Smooth muscle cell (in vitro differentiated cells): ENCODE measurements around the gene FRS3. TPM values are rescaled to one million over a fixed set of nuclear protein-coding genes. Genes with fewer than 3 reads are reported as not detected.

ENCODE experiments used
- DNase-seq: peaks from one replicate; lab custom pipeline; 2025; ENCODE audit not compliant: unreplicated experiment; lab: John Stamatoyannopoulos, UW
- H2AFZ ChIP-seq: fragments of 200-600 bp; sonication (generic); 2 replicates; pipeline ENCODE4 v1.6.0; 2016; ENCODE audit warnings: antibody characterized with exemption, low read depth, mild to moderate bottlenecking
- H3F3A ChIP-seq: fragments of 200-600 bp; sonication (generic); 2 replicates; pipeline ENCODE4 v1.6.0; 2017; ENCODE audit warnings: antibody characterized with exemption, low read depth
- H3K27ac ChIP-seq: fragments of 200-600 bp; sonication (generic); 2 replicates; pipeline ENCODE4 v1.5.1; 2016; ENCODE audit warnings: low read depth, mild to moderate bottlenecking
- H3K27me3 ChIP-seq: fragments of 200-600 bp; sonication (generic); 2 replicates; pipeline ENCODE4 v1.6.1; 2016; ENCODE audit warnings: low read depth, mild to moderate bottlenecking
- H3K36me3 ChIP-seq: fragments of 200-600 bp; sonication (generic); 2 replicates; pipeline ENCODE4 v1.5.1; 2016; ENCODE audit warnings: low read depth
- H3K4me1 ChIP-seq: fragments of 200-600 bp; sonication (generic); 2 replicates; pipeline ENCODE4 v1.5.1; 2016; ENCODE audit warnings: low read depth
- H3K4me2 ChIP-seq: fragments of 200-600 bp; sonication (generic); 2 replicates; pipeline ENCODE4 v1.6.0; 2016; ENCODE audit warnings: mild to moderate bottlenecking
- H3K4me3 ChIP-seq: fragments of 200-600 bp; sonication (generic); 2 replicates; pipeline ENCODE4 v1.5.1; 2016; ENCODE audit warnings: mild to moderate bottlenecking
- H3K79me2 ChIP-seq: fragments of 200-600 bp; sonication (generic); 2 replicates; pipeline ENCODE4 v1.6.0; 2016; ENCODE audit warnings: low read depth, mild to moderate bottlenecking
- H3K9ac ChIP-seq: fragments of 200-600 bp; sonication (generic); 2 replicates; pipeline ENCODE4 v1.6.0; 2016; ENCODE audit warnings: low read depth
- H3K9me3 ChIP-seq: fragments of 200-600 bp; sonication (generic); replicated peaks from 2 replicates; pipeline ENCODE4 v1.5.1; 2016; ENCODE audit warnings: low read depth
- H4K20me1 ChIP-seq: fragments of 200-600 bp; sonication (generic); 2 replicates; pipeline ENCODE4 v1.6.0; 2016; ENCODE audit warnings: low read depth
- WGBS: methylation state at CpG from one replicate; pipeline ENCODE4 v1.1.7; 2016; ENCODE audit warnings: low lambda C conversion rate; 5-methylcytosine and 5-hydroxymethylcytosine counted together
- polyA plus RNA-seq: library from polyadenylated mRNA; unstranded; fragments of >200 nt; fragmentation: Nextera tagmentation; extraction: Ambion mirVana; gene quantifications from 2 replicates; pipeline ENCODE4 v1.2.1, GENCODE V29; 2016
- total RNA-seq: library from RNA; depleted of rRNA; stranded (reverse); fragments of >200 nt; gene quantifications from 2 replicates; pipeline ENCODE4 v1.2.3, GENCODE V29; 2014
- TF ChIP-seq, protein P1 (sequence below): fragments of 200-600 bp; sonication (generic); IDR thresholded peaks from 2 replicates; pipeline ENCODE4 v1.5.1; 2017; ENCODE audit warnings: borderline replicate concordance, mild to moderate bottlenecking, antibody characterized with exemption; ENCODE audit not compliant: insufficient read depth, poor library complexity, severe bottlenecking

Gene FRS3
- total and polyA plus RNA-seq, 2 experiments from 2014 or later: 3.1 to 6.4 TPM

DNA sequence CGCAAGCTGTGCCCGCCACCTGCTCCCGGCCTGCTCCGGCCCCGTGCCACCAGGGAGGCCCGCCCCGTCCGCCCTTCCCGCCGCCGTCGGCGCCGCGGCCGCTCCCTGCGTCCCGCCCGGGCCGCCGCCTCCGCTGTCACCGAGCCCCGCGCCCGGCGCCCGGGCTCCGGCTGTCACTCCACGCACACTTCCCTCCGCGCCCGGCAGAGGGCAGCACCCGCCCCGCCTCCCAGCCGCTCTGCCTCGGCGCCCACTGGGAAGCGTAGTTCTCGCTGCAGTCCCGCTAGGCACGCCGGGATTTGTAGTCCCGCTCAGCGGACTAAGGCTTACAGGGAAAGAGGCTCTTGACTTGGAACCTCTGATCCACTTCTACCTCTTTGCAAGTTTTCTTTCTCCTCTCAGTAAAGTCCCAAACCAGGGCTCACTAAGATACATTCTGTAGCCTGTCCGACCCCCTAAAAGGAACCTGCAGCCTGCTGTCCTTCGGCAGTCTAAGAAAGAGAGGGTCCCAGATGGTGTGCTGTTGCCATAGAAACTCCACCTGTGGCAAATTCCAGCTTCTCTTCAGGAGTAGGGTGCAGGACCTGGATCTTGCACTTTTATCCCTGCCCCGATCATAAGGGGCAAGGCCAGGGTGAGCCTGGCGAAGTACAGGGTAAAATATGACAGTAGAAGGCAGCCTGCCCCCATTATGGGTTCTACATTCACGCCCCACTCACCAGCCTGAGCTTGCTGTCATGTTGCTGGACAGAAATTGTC lies 44.1 kb downstream of the FRS3 start, which contains the start of gene TFEB:
Gene TFEB (minus strand): TSS at position 182 of the 759 bp plus-strand sequence. CDS start 44,395 bp downstream, outside the sequence.
- H3K9ac ChIP-seq: peak within 1 kb of the TSS; percentile 60
- TF ChIP-seq, protein P1, sequence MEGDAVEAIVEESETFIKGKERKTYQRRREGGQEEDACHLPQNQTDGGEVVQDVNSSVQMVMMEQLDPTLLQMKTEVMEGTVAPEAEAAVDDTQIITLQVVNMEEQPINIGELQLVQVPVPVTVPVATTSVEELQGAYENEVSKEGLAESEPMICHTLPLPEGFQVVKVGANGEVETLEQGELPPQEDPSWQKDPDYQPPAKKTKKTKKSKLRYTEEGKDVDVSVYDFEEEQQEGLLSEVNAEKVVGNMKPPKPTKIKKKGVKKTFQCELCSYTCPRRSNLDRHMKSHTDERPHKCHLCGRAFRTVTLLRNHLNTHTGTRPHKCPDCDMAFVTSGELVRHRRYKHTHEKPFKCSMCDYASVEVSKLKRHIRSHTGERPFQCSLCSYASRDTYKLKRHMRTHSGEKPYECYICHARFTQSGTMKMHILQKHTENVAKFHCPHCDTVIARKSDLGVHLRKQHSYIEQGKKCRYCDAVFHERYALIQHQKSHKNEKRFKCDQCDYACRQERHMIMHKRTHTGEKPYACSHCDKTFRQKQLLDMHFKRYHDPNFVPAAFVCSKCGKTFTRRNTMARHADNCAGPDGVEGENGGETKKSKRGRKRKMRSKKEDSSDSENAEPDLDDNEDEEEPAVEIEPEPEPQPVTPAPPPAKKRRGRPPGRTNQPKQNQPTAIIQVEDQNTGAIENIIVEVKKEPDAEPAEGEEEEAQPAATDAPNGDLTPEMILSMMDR: peak; percentile 85
- H3K4me2 ChIP-seq: peak within 1 kb of the TSS; percentile 89
- no peaks in the 10 kb centered on the region for H3K36me3 ChIP-seq
- peaks cover 13% of the 10 kb centered on the region for H3K79me2 ChIP-seq
- peak within 1 kb of the TSS; percentile 86 for H3K4me3 ChIP-seq
- no peaks in the 10 kb centered on the region for H3K27me3 ChIP-seq
- no peak within 1 kb of the TSS for H3K27ac ChIP-seq
- H4K20me1 ChIP-seq: peaks cover 5% of the 10 kb centered on the region
- H3K4me1 ChIP-seq: peaks cover 18% of the 10 kb centered on the region
- no peaks in the 10 kb centered on the region for H3K9me3 ChIP-seq
- H2AFZ ChIP-seq: peak within 1 kb of the TSS; percentile 91
- DNase-seq: peak; percentile 90
- peaks cover 9% of the 10 kb centered on the region for H3F3A ChIP-seq
- WGBS: 11% methylated on average over 32 of the region's 50 CpGs

DNA sequence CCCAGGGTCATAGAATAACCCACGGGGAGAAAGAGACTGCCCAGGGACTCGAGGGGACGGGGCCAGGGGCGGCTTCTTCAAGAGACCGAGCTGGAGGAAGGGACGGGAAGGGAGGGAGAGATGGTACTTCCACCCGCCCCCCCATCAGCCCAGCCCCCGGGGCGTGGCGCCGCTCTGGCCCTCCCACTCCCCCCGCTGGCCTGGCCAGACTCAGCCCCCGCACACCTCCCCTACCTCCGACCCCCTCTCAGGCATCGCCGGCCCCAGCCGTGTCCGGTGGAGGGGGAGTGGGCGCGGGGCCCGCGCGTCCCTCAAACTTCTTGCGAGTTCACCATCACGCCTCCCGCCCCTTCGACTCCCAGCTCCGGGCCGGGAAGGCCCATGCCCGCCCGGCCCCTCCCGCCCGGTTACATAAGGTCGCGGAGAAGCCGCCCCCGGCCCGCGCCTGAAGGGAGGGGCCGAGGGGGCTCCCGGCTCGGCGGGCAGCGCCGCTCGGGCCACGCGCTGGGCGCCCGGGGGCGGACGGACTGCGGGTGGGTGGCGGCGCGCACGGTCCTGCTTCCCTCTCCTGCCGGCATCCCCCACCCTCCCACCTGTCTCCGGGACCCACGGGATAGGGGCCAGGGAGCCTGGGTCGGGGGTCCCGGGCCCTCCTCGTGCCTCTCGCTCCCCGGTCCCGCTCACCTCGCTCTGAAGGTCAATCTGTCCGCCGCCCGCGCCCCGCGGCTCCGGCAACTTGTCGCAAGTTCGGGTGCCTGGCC lies 44.9 kb downstream of the FRS3 start:
- 3% methylated on average over 12 of the region's 76 CpGs for WGBS
- Histone ChIP-seq H3K79me2 (peaks cover 13% of the 10 kb centered on the region), H3K4me3 (peak overlapping the region; percentile 86), H3K9ac (peak overlapping the region; percentile 60), H3K27me3 (no peaks in the 10 kb centered on the region), H3F3A (peaks cover 9% of the 10 kb centered on the region), H2AFZ (peak overlapping the region; percentile 91), H3K4me1 (peaks cover 18% of the 10 kb centered on the region), H4K20me1 (peaks cover 13% of the 10 kb centered on the region), H3K36me3 (no peaks in the 10 kb centered on the region), H3K9me3 (no peaks in the 10 kb centered on the region), H3K27ac (no peak overlapping the region), H3K4me2 (peak overlapping the region; percentile 89)
- TF ChIP-seq, protein P1: no peak
- peak; percentile 78 for DNase-seq

DNA sequence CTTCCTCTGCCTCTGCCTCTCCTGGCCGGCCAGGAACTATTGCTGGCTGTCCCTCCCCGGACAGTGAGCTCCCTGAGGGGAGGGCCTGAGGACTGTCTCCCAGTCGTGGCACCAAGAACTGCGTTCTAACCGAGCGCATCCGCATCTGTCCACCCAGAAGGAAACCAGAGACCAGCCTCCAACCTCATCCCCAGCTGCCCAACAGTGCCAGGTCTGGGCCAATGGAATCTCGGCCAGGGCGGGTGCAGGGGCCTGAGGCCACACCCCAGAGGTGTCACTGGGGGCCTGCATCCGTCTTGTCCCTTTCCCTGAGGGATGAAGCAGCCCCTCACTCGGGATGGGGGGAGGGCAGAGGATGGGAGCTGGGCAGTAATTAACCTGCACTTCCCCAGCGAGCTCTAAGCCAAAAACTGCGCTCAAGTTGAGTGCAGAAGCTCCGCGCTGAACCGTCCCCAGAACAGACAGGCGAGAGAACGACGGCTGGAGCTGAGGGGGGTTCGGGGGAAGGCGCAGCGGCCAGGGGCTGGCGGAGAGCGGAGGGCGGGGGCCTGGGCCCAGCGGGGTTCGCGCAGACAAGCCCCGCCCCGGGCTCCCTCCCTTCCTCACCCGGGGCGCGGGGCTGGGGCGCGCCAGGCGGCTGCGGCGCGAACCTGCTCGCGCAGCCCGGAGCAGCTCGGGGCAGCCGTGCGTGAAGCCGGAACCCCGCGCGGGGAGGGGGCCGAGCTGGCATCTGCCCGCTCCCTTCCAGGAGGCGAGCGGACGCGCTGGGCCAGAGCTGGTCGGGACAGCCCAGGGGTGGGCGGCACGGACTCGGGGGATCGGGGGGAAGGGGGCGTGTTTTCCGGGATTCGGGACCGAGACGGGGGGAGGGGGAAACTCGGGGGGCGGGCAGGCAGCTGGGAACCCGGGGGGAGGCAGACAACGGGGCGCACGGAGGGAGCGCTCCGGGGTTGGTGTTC lies 45.7 kb downstream of the FRS3 start:
- no peaks in the 10 kb centered on the region for H3K27me3 ChIP-seq
- WGBS: 1% methylated on average over 26 of the region's 73 CpGs

More for the DNA sequence above, 45.7 kb downstream of the FRS3 start:
- Histone ChIP-seq H2AFZ (peak overlapping the region; percentile 91), H3K4me2 (peak overlapping the region; percentile 89), H3F3A (peaks cover 9% of the 10 kb centered on the region), H3K4me3 (peak overlapping the region; percentile 86), H3K9me3 (no peaks in the 10 kb centered on the region), H4K20me1 (peaks cover 15% of the 10 kb centered on the region), H3K27ac (peak overlapping the region; percentile 58), H3K9ac (no peak overlapping the region), H3K36me3 (no peaks in the 10 kb centered on the region), H3K4me1 (peaks cover 18% of the 10 kb centered on the region), H3K79me2 (peaks cover 19% of the 10 kb centered on the region)
- DNase-seq: peak; percentile 78
- TF ChIP-seq, protein P1: no peak
